ENCODE results near the gene NHLRC2. TPM values are rescaled to one million over a fixed set of nuclear protein-coding genes. Genes with fewer than 3 reads are reported as not detected.

NHLRC2 gene
- total and polyA plus RNA-seq, 12 donors, result 5.8 to 45.2 (median 24.9) TPM

- WGBS, 4 donors, result 69 to 80% (median 74%) methylated on average over 3 of the region's 3 CpGs
These were observed 52.7 kb downstream of the NHLRC2 start for GRCh38 chr10:113907166-113907565.

DNA sequence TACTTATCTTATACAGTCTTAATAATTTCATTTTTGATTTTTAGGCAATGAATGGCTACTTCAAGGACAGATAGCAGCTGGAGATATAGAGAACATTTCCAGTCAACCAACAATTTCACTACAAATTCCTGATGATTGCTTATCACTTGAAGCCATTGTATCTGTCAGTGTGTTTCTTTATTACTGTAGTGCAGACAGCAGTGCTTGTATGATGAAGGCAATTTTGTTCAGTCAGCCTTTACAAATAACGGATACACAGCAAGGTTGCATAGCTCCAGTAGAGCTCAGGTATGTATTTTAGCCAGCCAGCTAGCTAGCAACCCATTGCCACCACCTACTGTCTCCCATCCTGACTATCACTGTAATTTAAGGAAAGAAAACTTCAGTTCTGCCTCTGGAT, 53.8 kb downstream of the NHLRC2 start:
- no peak overlapping the region for H3K4me3 ChIP-seq
- 88 to 100% (median 93%) methylated on average over 1 of the region's 1 CpG for WGBS, 4 donors
- TF ChIP-seq, protein P1, sequence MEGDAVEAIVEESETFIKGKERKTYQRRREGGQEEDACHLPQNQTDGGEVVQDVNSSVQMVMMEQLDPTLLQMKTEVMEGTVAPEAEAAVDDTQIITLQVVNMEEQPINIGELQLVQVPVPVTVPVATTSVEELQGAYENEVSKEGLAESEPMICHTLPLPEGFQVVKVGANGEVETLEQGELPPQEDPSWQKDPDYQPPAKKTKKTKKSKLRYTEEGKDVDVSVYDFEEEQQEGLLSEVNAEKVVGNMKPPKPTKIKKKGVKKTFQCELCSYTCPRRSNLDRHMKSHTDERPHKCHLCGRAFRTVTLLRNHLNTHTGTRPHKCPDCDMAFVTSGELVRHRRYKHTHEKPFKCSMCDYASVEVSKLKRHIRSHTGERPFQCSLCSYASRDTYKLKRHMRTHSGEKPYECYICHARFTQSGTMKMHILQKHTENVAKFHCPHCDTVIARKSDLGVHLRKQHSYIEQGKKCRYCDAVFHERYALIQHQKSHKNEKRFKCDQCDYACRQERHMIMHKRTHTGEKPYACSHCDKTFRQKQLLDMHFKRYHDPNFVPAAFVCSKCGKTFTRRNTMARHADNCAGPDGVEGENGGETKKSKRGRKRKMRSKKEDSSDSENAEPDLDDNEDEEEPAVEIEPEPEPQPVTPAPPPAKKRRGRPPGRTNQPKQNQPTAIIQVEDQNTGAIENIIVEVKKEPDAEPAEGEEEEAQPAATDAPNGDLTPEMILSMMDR (IDR thresholded peaks at IDR 0.05), result no peak
- no peak for TF ChIP-seq POLR2A (IDR thresholded peaks at IDR 0.05)
- peaks cover 0 to 35% of the 10 kb centered on the region in 2 donors for H3K36me3 ChIP-seq (replicated peaks in 1 of 2)
- intact Hi-C loops (cut with DNase I), result no loop called here
- DNase-seq, result no peak
- H3K27ac ChIP-seq, result no peak overlapping the region
- H3K9me3 ChIP-seq (replicated peaks in 1 of 3), result peaks cover 0 to 4% (median 0%) of the 10 kb centered on the region in 3 donors
- H3K27me3 ChIP-seq, result no peaks in the 10 kb centered on the region
- no peaks in the 10 kb centered on the region for H3K4me1 ChIP-seq (replicated peaks in 1 of 2)

More at GRCh38 chr10:113907166-113907565, 52.7 kb downstream of the NHLRC2 start:
- TF ChIP-seq, protein P1 (IDR thresholded peaks at IDR 0.05), result no peak
- no peak for TF ChIP-seq POLR2A (IDR thresholded peaks at IDR 0.05)
- Histone ChIP-seq H3K27me3 (no peaks in the 10 kb centered on the region), H3K27ac (no peak overlapping the region), H3K4me3 (no peak overlapping the region), H3K4me1 (replicated peaks in 1 of 2) (no peaks in the 10 kb centered on the region), H3K36me3 (replicated peaks in 1 of 2) (peaks cover 0 to 46% of the 10 kb centered on the region in 2 donors), H3K9me3 (replicated peaks in 1 of 3) (peaks cover 0 to 4% (median 0%) of the 10 kb centered on the region in 3 donors)
- no peak for DNase-seq
- intact Hi-C loops (cut with DNase I), result no loop called here

DNA sequence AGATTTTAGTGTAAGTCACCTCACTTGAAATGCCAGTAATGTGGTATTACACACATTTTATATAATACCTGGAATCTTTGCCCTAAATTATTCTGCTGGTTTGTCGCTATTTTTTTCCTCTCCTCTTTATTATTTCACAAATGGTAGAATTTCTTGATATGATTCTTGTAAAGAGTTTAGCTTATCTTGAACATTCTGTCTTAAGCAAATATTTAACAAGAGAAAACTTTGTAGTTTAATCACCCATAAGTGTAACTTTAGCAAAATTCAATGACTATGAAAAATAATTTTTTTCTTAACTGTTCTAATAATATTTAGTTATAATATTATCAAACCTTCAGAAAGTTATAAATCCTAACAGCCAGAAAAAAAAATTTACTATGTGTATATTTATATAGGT, 56.7 kb downstream of the NHLRC2 start:
- peaks cover 0 to 19% of the 10 kb centered on the region in 2 donors for H3K36me3 ChIP-seq (replicated peaks in 1 of 2)
- WGBS, 4 donors, result 96 to 100% (median 97%) methylated on average over 1 of the region's 1 CpG
- H3K27ac ChIP-seq, result no peak overlapping the region
- no peak for DNase-seq
- no peaks in the 10 kb centered on the region for H3K27me3 ChIP-seq
- no peak for TF ChIP-seq POLR2A (IDR thresholded peaks at IDR 0.05)
- TF ChIP-seq, protein P1 (IDR thresholded peaks at IDR 0.05), result no peak
- no peak overlapping the region for H3K4me3 ChIP-seq
- H3K9me3 ChIP-seq (replicated peaks in 1 of 3), result peaks cover 0 to 4% (median 0%) of the 10 kb centered on the region in 3 donors
- intact Hi-C loops (cut with DNase I), result no loop called here
- H3K4me1 ChIP-seq (replicated peaks in 1 of 2), result no peaks in the 10 kb centered on the region

DNA sequence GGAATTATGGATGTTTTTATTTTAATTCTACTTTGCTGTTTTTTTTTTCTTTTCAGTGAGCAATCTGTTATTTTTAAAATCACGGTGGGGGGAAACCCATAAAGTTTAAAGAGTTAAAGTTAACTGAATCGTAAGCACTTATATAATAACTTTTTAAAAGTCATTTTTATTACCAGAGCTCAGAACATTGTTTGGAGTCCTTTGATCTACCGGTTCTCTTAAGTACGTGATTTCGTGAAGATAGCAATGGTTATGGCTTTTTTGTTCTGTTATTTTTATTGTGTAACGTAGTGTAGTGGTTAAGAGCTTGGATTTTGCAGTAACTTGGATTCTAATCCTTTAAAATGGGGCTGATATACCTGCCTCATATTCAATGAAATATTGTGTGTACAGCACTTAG, 57.4 kb downstream of the NHLRC2 start:
- Histone ChIP-seq H3K27me3 (no peaks in the 10 kb centered on the region), H3K4me3 (no peak overlapping the region), H3K4me1 (replicated peaks in 1 of 2) (no peaks in the 10 kb centered on the region), H3K9me3 (replicated peaks in 1 of 3) (peaks cover 0 to 4% (median 0%) of the 10 kb centered on the region in 3 donors), H3K36me3 (replicated peaks in 1 of 2) (peaks cover 0 to 17% of the 10 kb centered on the region in 2 donors), H3K27ac (no peak overlapping the region)
- no peak for TF ChIP-seq POLR2A (IDR thresholded peaks at IDR 0.05)
- 94 to 98% (median 96%) methylated on average over 6 of the region's 6 CpGs for WGBS, 4 donors
- intact Hi-C loops (cut with DNase I), result no loop called here
- no peak for DNase-seq

- H3K4me3 ChIP-seq, result no peak overlapping the region
- H3K4me1 ChIP-seq (replicated peaks in 1 of 2), result no peaks in the 10 kb centered on the region
- intact Hi-C loops (cut with DNase I), result no loop called here
- no peak for DNase-seq
- no peak overlapping the region for H3K27ac ChIP-seq
- WGBS, 4 donors, result 93 to 96% (median 94%) methylated on average over 7 of the region's 7 CpGs
- peaks cover 0 to 4% (median 0%) of the 10 kb centered on the region in 3 donors for H3K9me3 ChIP-seq (replicated peaks in 1 of 3)
- no peaks in the 10 kb centered on the region for H3K27me3 ChIP-seq
- TF ChIP-seq, protein P1 (IDR thresholded peaks at IDR 0.05), result no peak
- no peak for TF ChIP-seq POLR2A (IDR thresholded peaks at IDR 0.05)
- H3K36me3 ChIP-seq (replicated peaks in 1 of 2), result peaks cover 0 to 9% of the 10 kb centered on the region in 2 donors
These were observed 58.1 kb downstream of the NHLRC2 start for GRCh38 chr10:113912582-113912981.
